GM19023 (cell line): ENCODE results near the gene TARDBP.
"Not testable (repeated sequence)": the region's sequence is repeated elsewhere in the genome, so short reads cannot be mapped to it uniquely, and the experiment has no call there.

Experiments
- ATAC-seq: cut with Tn5 transposase; IDR thresholded peaks from one replicate; pipeline ENCODE4 v1.9.1; 2021; ENCODE audit warnings: mild to moderate bottlenecking, moderate library complexity; ENCODE audit not compliant: unreplicated experiment

Gene TARDBP

GRCh38 chr1:11059155-11059967 is 46.9 kb downstream of the TARDBP start:
- peak; percentile 22 for ATAC-seq

DNA sequence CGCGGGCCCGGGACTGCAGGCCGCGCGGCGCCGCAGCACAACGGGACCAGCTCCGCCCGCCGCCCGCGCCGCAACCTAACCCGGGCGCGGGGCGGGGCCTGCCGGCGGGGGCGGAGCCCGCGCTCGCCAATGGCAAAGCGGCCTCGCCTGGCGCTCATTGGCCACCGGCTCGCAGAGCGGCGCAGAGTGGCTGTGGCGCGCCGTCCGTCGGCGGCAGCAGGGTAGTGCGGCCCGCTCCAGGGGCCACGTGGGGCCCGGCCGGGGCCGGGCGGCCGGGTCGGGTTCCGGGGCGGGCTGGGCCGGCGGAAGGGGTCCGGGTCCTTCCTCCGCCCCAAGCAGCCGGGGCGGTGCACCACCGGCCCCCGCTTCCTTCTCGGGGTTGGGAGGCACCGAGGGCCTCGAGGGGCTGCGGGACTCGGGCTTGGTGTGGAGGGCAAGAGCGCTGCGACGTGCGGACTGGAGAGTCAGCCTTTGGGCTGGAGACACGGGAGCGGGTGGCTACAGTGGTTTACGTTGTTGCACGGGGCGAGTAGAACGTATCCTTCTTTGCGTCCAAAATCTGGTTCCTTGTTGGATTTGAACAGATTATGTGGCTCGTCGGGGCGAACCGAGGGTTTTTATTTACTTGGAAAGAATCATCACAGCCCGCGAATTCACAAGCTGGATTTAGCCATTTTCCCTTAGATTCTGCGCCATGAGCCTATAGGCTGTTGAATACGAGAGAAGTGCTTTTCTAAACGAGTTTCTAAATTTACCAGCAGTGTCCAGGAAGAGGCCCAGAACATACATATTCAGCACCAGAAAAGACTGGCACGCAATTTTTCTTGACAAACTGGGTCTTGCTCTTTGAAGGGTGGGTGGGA is 47.7 kb downstream of the TARDBP start, which contains the start of gene SRM:
TSS of gene SRM (minus strand) at position 51 of the 863 bp plus-strand sequence. CDS start 75 bp downstream, outside the sequence.
- peak; percentile 85 for ATAC-seq

- no peak for ATAC-seq
Measured at GRCh38 chr1:11061652-11062365, 49.4 kb downstream of the TARDBP start.

DNA sequence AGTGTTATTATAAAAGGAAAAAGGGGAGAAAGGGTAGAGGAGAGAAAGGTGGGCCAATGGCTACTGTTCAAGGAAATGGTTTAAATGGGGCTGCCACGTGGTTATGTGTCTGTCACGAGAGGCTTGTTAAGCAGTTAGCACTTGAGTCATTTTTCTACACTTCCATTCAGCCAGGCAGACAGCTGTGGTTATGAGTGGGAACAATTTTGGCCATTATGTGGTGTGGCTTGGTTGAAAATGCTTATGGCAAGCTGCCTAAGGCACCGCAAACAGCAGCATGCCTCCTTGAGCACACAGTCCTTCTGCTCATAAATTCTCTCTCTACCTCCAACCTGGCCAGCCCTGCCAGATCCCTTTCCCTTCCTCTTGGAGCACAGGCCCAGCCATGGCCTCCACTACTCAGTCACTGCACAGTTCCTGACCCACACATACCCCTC is 50.5 kb downstream of the TARDBP start:
- peak; percentile 24 for ATAC-seq

DNA sequence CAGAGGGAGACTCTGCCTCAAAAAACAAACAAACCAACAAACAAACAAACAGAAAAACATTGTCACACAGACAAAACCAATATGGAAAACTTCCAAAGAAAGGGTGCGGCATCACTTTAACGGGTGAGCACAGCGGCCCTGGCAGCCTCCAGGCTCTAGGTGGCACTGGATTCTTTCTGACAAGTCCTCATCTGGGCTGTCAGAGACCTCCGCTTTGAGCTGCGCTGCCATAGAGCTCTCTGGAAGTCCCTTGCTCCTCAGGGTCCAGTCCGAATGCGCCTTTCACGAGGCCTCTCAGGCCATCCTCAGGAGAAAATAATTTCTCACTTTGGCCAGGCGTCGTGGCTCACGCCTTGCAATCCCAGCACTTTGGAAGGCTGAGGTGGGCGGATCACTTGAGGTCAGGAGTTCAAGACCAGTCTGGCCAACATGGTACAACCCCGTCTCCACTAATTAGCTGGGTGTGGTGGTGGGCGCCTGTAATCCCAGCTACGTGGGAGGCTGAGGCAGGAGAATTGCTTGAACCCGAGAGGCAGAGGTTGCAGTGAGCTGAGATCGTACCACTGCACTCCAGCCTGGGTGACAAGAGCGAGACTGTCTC is 51.6 kb downstream of the TARDBP start:
- ATAC-seq = not testable (repeated sequence)

- ATAC-seq = no peak
Measured at GRCh38 chr1:11064942-11065341, 52.5 kb downstream of the TARDBP start.

DNA sequence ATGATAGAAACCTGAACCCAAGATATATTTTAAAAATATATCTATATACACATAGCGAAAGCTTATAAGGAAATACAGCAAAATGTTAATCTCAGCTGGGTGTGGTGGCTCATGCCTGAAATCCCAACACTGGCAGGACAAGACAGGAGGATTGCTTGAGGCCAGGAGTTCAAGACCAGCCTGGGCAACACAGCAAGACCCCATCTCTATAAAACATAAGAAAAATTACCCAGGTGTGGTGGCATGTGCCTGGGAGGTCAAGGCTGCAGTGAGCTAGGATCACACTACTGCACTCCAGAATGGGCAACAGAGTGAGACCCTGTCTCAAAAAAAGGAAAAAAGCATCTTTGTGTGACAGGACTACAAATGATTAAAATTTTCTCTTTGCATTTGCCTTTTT is 53.3 kb downstream of the TARDBP start:
- ATAC-seq = no peak

DNA sequence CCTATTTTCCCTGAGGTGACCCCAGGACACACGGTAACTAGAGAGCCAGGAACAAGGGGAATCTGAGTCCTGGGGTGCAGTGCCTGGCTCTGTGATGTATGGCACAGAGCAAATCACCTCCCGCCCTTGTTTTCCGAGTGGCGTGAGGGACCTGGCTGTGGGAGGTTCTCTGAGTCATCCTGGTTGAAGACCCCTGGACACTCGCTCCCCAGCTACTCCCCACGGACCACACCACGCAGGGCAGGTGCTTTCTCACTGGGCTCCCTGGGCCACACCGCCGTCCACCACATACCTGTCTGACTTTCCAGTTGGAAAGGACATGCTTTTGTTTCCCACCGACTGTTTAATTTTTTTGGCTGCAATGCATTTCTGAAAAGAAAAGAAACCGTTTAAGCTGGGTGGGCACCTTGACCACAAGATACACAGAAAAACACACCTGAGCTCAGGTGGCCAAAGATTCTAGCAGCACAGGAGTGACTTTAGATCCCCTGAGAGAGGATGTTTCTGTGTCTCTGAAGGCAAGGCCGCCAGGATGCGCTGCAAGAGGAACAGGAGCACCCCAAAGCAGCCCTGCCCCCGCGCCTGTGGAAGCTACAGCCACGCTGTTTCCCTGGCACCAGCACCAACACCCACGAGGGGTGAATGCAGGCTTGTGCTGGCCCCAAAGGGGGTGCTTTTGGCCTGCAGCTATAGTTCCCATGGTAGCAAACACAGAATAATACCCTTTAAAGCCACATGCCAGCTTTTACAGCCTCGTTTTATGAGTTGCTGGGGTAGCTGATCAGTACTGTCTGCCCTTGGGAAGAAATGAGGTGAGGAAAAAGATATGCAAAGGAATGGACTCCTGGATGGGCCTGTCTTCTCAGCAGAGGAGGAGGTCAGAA is 55.5 kb downstream of the TARDBP start:
- ATAC-seq = no peak

DNA sequence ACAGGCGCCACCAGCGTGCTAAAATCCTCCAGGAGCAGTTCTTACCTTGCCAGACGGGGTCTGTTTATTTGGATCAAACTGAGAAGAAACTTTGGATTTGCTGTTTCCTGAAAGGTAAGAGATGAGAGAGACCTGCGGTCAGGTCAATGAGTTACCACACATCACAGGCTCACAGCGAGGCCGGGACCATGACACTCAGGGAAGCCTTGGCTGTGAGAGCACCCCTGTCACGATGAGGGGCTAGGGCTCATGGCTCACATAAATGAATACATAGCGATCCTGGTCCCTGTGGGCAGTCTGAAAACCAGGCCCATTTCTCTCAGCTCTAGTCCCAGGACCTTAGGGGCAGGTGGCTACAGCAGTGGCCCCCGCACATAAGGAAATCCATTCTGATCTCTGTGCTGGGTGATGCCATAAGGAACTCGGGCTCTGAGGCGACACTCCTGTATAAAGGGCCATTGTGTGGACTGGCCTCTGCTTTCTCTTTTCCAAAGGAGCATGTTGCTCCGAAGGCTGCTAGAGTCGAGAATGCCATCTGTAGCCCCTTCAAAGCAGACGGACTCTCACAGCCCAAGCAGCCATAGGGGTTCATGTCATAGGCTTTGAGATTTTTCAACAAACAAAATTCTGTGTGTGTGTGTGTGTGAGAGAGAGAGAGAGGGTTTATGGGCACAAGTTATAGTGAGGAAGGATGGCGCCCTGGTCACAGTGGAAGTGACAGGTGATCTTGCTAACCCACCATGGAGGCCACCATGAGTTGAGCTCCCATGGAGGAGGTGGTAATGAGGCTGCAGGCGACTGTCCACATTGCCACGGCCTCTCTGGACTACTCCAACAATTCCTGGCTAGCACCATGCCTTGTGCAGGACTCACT is 56.4 kb downstream of the TARDBP start:
- no peak for ATAC-seq

DNA sequence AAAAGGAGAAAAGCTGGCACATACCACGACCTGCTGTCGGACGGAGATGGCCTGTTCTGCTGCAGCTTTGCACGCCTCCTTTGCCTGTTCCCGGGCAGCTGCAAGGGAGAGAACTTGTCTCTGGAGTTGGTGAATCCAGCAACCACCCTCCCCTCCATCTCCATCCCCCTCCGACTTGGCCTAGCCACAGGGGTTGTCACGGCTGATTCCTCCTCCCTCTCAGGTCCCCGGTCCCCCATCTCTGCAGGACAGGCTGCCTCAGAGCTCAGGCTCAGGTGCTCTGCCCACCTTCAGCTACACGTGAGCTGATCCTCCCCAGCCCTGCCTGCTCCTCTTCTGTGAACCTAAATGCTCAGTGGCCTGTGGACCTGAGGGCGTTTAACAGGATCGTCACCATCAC is 58.4 kb downstream of the TARDBP start:
- no peak for ATAC-seq

- no peak for ATAC-seq
Measured at GRCh38 chr1:11071463-11072215, 59.2 kb downstream of the TARDBP start.

- ATAC-seq = no peak
Measured at GRCh38 chr1:11072216-11072917, 59.9 kb downstream of the TARDBP start.

- ATAC-seq = not testable (repeated sequence)
Measured at GRCh38 chr1:11073398-11073797, 60.9 kb downstream of the TARDBP start.
